Activated CD8-positive, alpha-beta memory T cell treated with anti-CD3 and anti-CD28 coated beads for 24 hours (primary cell): ENCODE measurements around the gene HCLS1.
"Not testable (repeated sequence)": the region's sequence is repeated elsewhere in the genome, so short reads cannot be mapped to it uniquely, and the experiment has no call there.

Experiments
- DNase-seq: peaks from one replicate; pipeline ENCODE4 v3.0.0-alpha.2; 2020

HCLS1 gene, protein sequence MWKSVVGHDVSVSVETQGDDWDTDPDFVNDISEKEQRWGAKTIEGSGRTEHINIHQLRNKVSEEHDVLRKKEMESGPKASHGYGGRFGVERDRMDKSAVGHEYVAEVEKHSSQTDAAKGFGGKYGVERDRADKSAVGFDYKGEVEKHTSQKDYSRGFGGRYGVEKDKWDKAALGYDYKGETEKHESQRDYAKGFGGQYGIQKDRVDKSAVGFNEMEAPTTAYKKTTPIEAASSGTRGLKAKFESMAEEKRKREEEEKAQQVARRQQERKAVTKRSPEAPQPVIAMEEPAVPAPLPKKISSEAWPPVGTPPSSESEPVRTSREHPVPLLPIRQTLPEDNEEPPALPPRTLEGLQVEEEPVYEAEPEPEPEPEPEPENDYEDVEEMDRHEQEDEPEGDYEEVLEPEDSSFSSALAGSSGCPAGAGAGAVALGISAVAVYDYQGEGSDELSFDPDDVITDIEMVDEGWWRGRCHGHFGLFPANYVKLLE

GRCh38 chr3:121660356-121661171 lies at the start of gene HCLS1:
Gene HCLS1 (minus strand): TSS chr3:121660903. CDS start chr3:121658347, 2,556 bp downstream.
- DNase-seq: peak; percentile 90

DNA sequence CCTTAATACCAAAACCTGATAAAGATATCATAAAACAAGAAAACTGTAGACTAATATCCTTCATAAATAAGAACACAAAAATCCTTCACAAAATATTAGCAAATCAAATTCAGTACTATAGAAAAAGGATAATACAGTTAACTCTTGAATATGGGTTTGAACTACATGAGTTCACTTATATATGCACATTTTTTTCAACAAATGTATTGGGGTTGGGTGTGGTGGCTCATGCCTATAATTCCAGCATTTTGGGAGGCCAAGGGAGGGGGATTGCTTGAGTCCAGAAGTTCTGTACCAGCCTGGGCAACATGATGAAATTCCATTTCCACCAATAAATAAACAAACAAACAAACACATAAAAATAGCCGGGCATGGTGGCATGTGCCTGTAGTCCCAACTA lies 49.6 kb upstream of the HCLS1 start:
- DNase-seq: no peak

GRCh38 chr3:121707531-121708273 lies 47.0 kb upstream of the HCLS1 start:
- no peak for DNase-seq

- no peak for DNase-seq
These were observed 44.8 kb upstream of the HCLS1 start for GRCh38 chr3:121705541-121705940.

DNA sequence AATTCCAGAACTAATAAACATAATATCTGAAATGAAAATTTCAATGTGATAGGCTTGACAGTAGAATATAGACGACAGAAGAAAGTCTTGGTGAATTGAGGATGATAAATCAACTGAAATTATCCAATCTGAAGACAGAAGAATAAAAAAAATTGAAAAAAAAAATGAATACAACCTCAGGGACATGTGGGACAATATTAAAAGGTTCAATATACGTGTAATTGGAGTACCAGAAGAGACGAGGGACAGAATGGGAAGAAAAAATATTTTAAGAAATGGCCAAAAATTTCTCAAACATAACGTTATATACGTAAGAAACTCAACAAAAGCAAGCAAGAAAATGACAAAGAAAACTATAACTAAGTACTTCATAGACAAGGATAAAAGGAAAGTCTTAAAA lies 43.3 kb upstream of the HCLS1 start:
- DNase-seq: no peak

DNA sequence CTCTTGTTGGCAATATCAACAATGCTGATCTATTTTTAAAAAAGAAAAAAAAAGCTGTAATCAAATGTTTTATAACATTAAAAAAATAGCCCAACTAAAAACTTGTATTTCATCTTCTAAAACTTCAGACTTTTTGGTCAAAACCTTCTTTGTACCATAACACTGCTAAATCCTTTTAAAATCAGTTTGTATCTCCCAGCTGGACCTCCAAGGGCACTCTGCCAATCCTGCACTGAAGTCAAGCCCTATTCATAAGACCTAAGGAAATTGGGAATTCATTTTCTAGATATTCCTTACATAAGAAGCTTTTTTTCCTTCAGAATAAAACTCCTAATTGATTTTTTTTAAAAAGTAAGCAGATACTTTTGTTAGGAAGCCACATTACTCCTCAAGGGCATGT lies 38.2 kb upstream of the HCLS1 start:
- no peak for DNase-seq

- no peak for DNase-seq
These were observed 37.8 kb upstream of the HCLS1 start for GRCh38 chr3:121698476-121698875.

- no peak for DNase-seq
These were observed 35.5 kb upstream of the HCLS1 start for GRCh38 chr3:121696186-121696585.

GRCh38 chr3:121692010-121692699 lies 31.5 kb upstream of the HCLS1 start:
- no peak for DNase-seq

DNA sequence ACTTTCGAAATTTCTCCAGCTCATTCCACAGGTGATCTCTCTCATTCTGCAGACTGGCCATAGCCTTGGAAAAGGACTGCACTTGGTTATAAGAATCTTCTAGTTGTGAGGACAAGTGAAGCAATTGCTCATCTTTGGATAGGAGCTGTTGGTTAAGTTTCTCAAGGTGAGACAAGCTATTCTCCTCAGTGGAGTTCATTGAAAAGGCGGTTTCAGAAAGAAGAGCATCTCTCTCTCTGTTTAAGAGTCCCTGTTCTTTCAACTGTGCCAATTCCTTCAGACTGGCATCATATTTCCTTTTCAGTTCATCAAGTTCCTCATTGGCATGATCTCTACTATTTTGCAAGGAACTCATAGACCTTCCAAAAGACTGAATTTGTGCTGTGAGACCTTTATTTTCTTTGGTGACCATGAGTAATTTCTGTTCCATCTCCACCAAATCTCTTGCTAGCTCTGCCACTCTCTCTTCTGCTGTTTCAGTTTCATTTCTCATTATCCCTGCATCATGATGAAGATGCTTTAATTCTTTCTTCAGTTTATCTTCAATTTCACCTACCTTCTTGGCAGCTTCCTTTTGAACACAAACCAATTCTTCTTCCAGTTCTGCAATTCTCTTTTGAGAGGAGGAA lies 30.2 kb upstream of the HCLS1 start:
- no peak for DNase-seq

- DNase-seq: not testable (repeated sequence)
These were observed 28.0 kb upstream of the HCLS1 start for GRCh38 chr3:121688747-121689146.

DNA sequence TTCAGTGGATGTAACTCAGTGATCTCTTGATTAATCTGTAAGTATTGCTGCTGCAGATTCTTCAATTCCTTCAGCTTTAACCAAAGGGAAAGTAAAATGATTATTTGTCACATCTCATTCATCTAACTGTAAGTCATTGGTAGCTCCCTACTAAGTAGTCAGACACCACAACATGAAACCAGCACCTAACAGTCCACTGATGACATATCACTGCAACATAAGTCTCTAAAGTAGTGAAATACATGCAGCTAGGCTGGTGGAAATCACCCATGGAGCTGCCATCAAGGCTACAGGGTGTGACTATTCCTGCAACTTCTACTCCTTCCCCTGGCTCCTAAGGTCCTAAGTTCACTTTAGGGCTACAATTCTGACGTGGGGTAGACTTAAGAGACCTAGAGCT lies 21.1 kb upstream of the HCLS1 start:
- no peak for DNase-seq

DNA sequence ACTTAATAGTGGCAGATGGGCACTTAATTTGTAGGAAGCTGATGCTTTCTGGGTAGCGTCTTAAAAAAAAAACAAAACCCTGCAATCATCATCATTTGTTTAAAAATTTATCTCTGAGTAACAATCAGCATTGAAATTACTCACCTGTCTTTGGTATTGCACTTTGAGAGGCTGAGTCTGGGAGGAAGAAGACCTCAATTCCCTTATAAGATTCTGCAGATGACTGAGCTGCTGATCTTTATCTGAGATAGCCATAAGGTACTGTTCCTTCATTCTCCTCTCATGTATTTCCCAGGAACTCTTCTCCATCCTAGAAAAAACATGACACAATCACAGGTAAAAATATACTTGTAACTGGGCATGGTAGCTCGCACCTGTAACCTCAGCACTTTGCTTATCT lies 16.4 kb upstream of the HCLS1 start:
- DNase-seq: no peak

GRCh38 chr3:121670676-121671075 lies 10.0 kb upstream of the HCLS1 start:
- DNase-seq: no peak

- DNase-seq: no peak
These were observed 6.6 kb upstream of the HCLS1 start for GRCh38 chr3:121667333-121667732.

- DNase-seq: no peak
These were observed 4.8 kb upstream of the HCLS1 start for GRCh38 chr3:121665488-121665887.

- DNase-seq: no peak
These were observed 2.6 kb upstream of the HCLS1 start for GRCh38 chr3:121663171-121663847.

GRCh38 chr3:121662742-121663141 lies 2.0 kb upstream of the HCLS1 start:
- no peak for DNase-seq

- no peak for DNase-seq
These were observed 673 bp upstream of the HCLS1 start for GRCh38 chr3:121661376-121661775.

- DNase-seq: no peak
These were observed 1.1 kb downstream of the HCLS1 start for GRCh38 chr3:121659586-121659985.

- DNase-seq: no peak
These were observed 1.8 kb downstream of the HCLS1 start for GRCh38 chr3:121658716-121659435.
